PC-3 (cell line): ENCODE data around the gene OPTC. TPM values are rescaled to one million over a fixed set of nuclear protein-coding genes. Genes with fewer than 3 reads are reported as not detected.

ENCODE experiments used
- ATAC-seq: fragments of 200-7000 bp; cut with Tn5 transposase; 2 replicates; pipeline ENCODE4 v1.9.1; 2020; ENCODE audit warnings: mild to moderate bottlenecking, moderate library complexity
- BruUV-seq: library from RNA; stranded (reverse); fragments of 400-500 nt; replicated peaks from 2 replicates; lab custom pipeline; 2021; lab: Mats Ljungman, UMichigan
- CTCF ChIA-PET: fragments of 300-600 bp; sonication (Branson Sonifier 250); formaldehyde crosslinking; loops from one replicate; lab custom pipeline; 2022; ENCODE audit warnings: antibody characterized with exemption; lab: Charles Lee
- POLR2A ChIA-PET: fragments of 300-600 bp; sonication (Branson Sonifier 250); formaldehyde crosslinking; loops from one replicate; lab custom pipeline; 2022; ENCODE audit warnings: antibody characterized with exemption; ENCODE audit not compliant: unreplicated experiment; lab: Charles Lee
- DNase-seq: peaks from one replicate; pipeline ENCODE4 v3.0.0-alpha.2; 2015
- H2AFZ ChIP-seq: fragments of 300-600 bp; sonication (generic); 2 replicates; pipeline ENCODE4 v1.6.0; 2016; ENCODE audit warnings: antibody characterized with exemption, low read length
- H3F3A ChIP-seq: fragments of 300-600 bp; sonication (generic); one replicate; pipeline ENCODE4 v1.6.0; 2017; ENCODE audit warnings: antibody characterized with exemption, low read length, control low read depth, mild to moderate bottlenecking; ENCODE audit not compliant: unreplicated experiment
- H3K27ac ChIP-seq: fragments of 300-600 bp; sonication (generic); 2 replicates; pipeline ENCODE4 v1.5.1; 2016; ENCODE audit warnings: mild to moderate bottlenecking, low read length
- H3K27me3 ChIP-seq: fragments of 300-600 bp; sonication (generic); 2 replicates; pipeline ENCODE4 v1.6.1; 2016; ENCODE audit warnings: low read length, mixed read lengths
- H3K36me3 ChIP-seq: fragments of 300-600 bp; sonication (generic); 2 replicates; pipeline ENCODE4 v1.6.1; 2016; ENCODE audit warnings: low read depth, mixed run types, low read length, mixed read lengths
- H3K4me1 ChIP-seq: fragments of 300-600 bp; sonication (generic); 2 replicates; pipeline ENCODE4 v1.5.1; 2016; ENCODE audit warnings: low read length; ENCODE audit not compliant: insufficient read depth
- H3K4me2 ChIP-seq: fragments of 300-600 bp; sonication (generic); 2 replicates; pipeline ENCODE4 v1.6.0; 2016; ENCODE audit warnings: low read length
- H3K4me3 ChIP-seq: fragments of 300-600 bp; sonication (generic); 2 replicates; pipeline ENCODE4 v1.5.1; 2016; ENCODE audit warnings: mild to moderate bottlenecking, low read length, mixed read lengths
- H3K79me2 ChIP-seq: fragments of 300-600 bp; sonication (generic); 2 replicates; pipeline ENCODE4 v1.6.1; 2017; ENCODE audit warnings: low read length, mixed read lengths
- H3K9ac ChIP-seq: fragments of 300-600 bp; sonication (generic); 2 replicates; pipeline ENCODE4 v1.6.0; 2016; ENCODE audit warnings: mild to moderate bottlenecking, low read length
- H3K9me2 ChIP-seq: fragments of 300-600 bp; sonication (generic); replicated peaks from 2 replicates; pipeline ENCODE4 v1.6.1; 2016; ENCODE audit warnings: mixed run types, low read length, mixed read lengths
- H3K9me3 ChIP-seq: fragments of 300-600 bp; sonication (generic); 2 replicates; pipeline ENCODE4 v1.6.1; 2016; ENCODE audit warnings: low read length, mixed read lengths
- H4K20me1 ChIP-seq: fragments of 300-600 bp; sonication (generic); 2 replicates; pipeline ENCODE4 v1.6.1; 2016; ENCODE audit warnings: low read length, mixed read lengths
- EZH2 ChIP-seq: fragments of 300-600 bp; sonication (generic); IDR thresholded peaks from one replicate; pipeline ENCODE4 v1.6.1; 2017; ENCODE audit warnings: antibody characterized with exemption, mild to moderate bottlenecking, low read length; ENCODE audit not compliant: unreplicated experiment
- EZH2phosphoT487 ChIP-seq: fragments of 300-600 bp; sonication (generic); IDR thresholded peaks from 2 replicates; pipeline ENCODE4 v1.6.1; 2018; ENCODE audit warnings: mild to moderate bottlenecking, antibody characterized with exemption, low read length, borderline replicate concordance
- intact Hi-C: fragments of 100-400 bp; cut with micrococcal nuclease; formaldehyde crosslinking; loops from 2 replicates; pipeline ENCODE4 v1.9.0; 2023
- total RNA-seq: library from RNA; depleted of rRNA; stranded (reverse); fragments of >200 nt; gene quantifications from 2 replicates; pipeline ENCODE4 v1.2.3, GENCODE V29; 2014
- TF ChIP-seq, protein P1 (sequence below): fragments of 300-600 bp; sonication (generic); conservative IDR thresholded peaks from 2 replicates; pipeline ENCODE4 v1.5.1; 2017; ENCODE audit warnings: antibody characterized with exemption, low read depth, mild to moderate bottlenecking, low read length

The OPTC gene
- total RNA-seq, 1 experiment from 2014 or later, result not detected

- Histone ChIP-seq H3K9me2 (no peaks in the 10 kb centered on the region), H3K27me3 (no peaks in the 10 kb centered on the region), H3F3A (peaks cover 4% of the 10 kb centered on the region), H3K4me1 (peaks cover 27% of the 10 kb centered on the region), H4K20me1 (no peaks in the 10 kb centered on the region), H2AFZ (no peak overlapping the region), H3K4me3 (no peak overlapping the region), H3K27ac (no peak overlapping the region), H3K9me3 (no peaks in the 10 kb centered on the region), H3K4me2 (no peak overlapping the region), H3K9ac (no peak overlapping the region), H3K79me2 (no peaks in the 10 kb centered on the region), H3K36me3 (no peaks in the 10 kb centered on the region)
- DNase-seq (no peak), ATAC-seq (no peak)
- TF ChIP-seq EZH2phosphoT487, result no peak
- TF ChIP-seq, protein P1, sequence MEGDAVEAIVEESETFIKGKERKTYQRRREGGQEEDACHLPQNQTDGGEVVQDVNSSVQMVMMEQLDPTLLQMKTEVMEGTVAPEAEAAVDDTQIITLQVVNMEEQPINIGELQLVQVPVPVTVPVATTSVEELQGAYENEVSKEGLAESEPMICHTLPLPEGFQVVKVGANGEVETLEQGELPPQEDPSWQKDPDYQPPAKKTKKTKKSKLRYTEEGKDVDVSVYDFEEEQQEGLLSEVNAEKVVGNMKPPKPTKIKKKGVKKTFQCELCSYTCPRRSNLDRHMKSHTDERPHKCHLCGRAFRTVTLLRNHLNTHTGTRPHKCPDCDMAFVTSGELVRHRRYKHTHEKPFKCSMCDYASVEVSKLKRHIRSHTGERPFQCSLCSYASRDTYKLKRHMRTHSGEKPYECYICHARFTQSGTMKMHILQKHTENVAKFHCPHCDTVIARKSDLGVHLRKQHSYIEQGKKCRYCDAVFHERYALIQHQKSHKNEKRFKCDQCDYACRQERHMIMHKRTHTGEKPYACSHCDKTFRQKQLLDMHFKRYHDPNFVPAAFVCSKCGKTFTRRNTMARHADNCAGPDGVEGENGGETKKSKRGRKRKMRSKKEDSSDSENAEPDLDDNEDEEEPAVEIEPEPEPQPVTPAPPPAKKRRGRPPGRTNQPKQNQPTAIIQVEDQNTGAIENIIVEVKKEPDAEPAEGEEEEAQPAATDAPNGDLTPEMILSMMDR, result no peak
- no peak for TF ChIP-seq EZH2
- BruUV-seq, result no TSS peak
- CTCF ChIA-PET, result no interaction called here
- intact Hi-C loops, result no loop called here
- POLR2A ChIA-PET, result no interaction called here
Measured at GRCh38 chr1:203519053-203519840, 25.3 kb downstream of the OPTC start.

DNA sequence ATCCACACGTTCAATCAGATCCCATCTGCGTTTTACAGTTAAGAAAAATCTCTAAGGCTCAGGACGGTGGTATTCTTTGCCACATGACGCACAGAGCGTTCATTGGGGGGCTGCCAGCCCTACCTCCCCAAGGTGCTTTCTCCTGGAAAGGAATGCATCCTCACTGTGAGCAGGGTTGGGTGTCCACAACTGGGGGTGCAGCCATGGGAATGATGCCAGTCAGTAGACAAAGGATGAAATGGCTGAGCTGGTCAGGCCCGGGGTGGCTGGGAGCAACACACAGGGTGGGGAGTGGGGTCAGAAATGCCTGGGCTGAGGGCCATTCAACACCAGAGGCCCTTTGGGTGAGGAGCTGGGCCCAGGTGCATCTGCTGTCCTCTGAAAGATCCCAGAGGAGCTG, 25.9 kb downstream of the OPTC start:
- Histone ChIP-seq H2AFZ (no peak overlapping the region), H4K20me1 (no peaks in the 10 kb centered on the region), H3F3A (no peaks in the 10 kb centered on the region), H3K4me1 (peaks cover 22% of the 10 kb centered on the region), H3K79me2 (no peaks in the 10 kb centered on the region), H3K27me3 (no peaks in the 10 kb centered on the region), H3K27ac (no peak overlapping the region), H3K9me2 (no peaks in the 10 kb centered on the region), H3K4me3 (no peak overlapping the region), H3K9ac (no peak overlapping the region), H3K9me3 (no peaks in the 10 kb centered on the region), H3K4me2 (no peak overlapping the region), H3K36me3 (no peaks in the 10 kb centered on the region)
- no peak for ATAC-seq
- DNase-seq, result no peak
- BruUV-seq, result no TSS peak
- CTCF ChIA-PET, result no interaction called here
- no peak for TF ChIP-seq EZH2phosphoT487
- no peak for TF ChIP-seq EZH2
- TF ChIP-seq, protein P1, result no peak
- intact Hi-C loops, result no loop called here
- POLR2A ChIA-PET, result no interaction called here

- H3K27ac ChIP-seq, result no peak overlapping the region
Measured at GRCh38 chr1:203520315-203520714, 26.4 kb downstream of the OPTC start.

More at GRCh38 chr1:203520315-203520714, 26.4 kb downstream of the OPTC start:
- no peaks in the 10 kb centered on the region for H3F3A ChIP-seq
- no peaks in the 10 kb centered on the region for H3K36me3 ChIP-seq
- no peaks in the 10 kb centered on the region for H3K9me3 ChIP-seq
- CTCF ChIA-PET, result no interaction called here
- H4K20me1 ChIP-seq, result no peaks in the 10 kb centered on the region
- no peak overlapping the region for H3K4me3 ChIP-seq
- intact Hi-C loops, result no loop called here
- POLR2A ChIA-PET, result no interaction called here
- no peaks in the 10 kb centered on the region for H3K27me3 ChIP-seq
- no peaks in the 10 kb centered on the region for H3K79me2 ChIP-seq
- no peak for DNase-seq
- ATAC-seq, result peak; percentile 34; the same call in 1 of the 2 replicates
- TF ChIP-seq EZH2phosphoT487, result no peak
- no peak for TF ChIP-seq EZH2
- TF ChIP-seq, protein P1, result no peak
- H3K4me1 ChIP-seq, result peaks cover 17% of the 10 kb centered on the region
- no peaks in the 10 kb centered on the region for H3K9me2 ChIP-seq
- no TSS peak for BruUV-seq
- no peak overlapping the region for H3K4me2 ChIP-seq
- no peak overlapping the region for H3K9ac ChIP-seq
- H2AFZ ChIP-seq, result no peak overlapping the region
